ENCODE measurements around the gene KRTAP10-5.

KRTAP10-5 gene

DNA sequence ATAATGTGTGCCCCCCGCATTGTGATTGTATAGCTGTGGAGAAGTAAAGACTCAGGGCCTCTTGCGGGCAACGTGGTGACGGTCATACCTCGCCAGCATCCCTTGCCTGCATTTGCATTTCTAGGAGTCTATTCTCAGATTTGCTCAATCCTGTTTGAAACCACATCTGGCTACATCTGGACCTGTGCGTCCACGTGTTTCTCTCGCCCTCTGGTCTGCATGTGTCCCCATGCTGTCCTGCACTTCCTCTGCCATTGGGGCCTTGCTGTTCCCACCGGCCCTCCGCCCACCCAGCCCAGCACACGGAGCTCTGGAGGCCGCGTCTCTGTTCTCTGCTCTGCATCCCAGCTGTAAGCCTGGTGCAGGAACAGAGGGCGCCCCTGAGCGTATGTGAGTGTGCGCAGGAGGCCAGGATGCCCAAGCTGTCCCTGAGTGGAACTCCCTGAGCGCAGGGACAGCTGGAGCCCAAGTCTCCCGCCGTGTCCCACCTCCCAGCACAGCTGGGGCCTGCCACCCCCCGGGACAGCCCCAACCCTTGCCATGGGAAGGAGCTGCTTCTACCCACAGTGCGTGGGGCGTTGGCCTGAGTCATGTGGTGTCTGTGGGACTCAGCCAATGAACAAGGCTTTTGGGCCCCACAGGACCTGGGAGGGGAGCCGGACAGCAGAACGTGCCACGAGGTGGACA lies 30.7 kb downstream of the KRTAP10-5 start:
- Histone ChIP-seq H3K27me3 (replicated peaks) (peaks cover 7% of the 10 kb centered on the region), H3K36me3 (replicated peaks) (no peaks in the 10 kb centered on the region), H3K27ac (no peak overlapping the region), H3K4me3 (ENCODE audit: low read depth, low read length) (no peak overlapping the region)
- TF ChIP-seq, protein P1, sequence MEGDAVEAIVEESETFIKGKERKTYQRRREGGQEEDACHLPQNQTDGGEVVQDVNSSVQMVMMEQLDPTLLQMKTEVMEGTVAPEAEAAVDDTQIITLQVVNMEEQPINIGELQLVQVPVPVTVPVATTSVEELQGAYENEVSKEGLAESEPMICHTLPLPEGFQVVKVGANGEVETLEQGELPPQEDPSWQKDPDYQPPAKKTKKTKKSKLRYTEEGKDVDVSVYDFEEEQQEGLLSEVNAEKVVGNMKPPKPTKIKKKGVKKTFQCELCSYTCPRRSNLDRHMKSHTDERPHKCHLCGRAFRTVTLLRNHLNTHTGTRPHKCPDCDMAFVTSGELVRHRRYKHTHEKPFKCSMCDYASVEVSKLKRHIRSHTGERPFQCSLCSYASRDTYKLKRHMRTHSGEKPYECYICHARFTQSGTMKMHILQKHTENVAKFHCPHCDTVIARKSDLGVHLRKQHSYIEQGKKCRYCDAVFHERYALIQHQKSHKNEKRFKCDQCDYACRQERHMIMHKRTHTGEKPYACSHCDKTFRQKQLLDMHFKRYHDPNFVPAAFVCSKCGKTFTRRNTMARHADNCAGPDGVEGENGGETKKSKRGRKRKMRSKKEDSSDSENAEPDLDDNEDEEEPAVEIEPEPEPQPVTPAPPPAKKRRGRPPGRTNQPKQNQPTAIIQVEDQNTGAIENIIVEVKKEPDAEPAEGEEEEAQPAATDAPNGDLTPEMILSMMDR (IDR thresholded peaks at IDR 0.05; ENCODE audit: low read depth, low read length, missing control alignments), result no peak
- in situ Hi-C loops (cut with HindIII; ENCODE audit: low pct_ligation_motif_present, low sequenced_read_pairs), result no loop called here
- no peak for DNase-seq

DNA sequence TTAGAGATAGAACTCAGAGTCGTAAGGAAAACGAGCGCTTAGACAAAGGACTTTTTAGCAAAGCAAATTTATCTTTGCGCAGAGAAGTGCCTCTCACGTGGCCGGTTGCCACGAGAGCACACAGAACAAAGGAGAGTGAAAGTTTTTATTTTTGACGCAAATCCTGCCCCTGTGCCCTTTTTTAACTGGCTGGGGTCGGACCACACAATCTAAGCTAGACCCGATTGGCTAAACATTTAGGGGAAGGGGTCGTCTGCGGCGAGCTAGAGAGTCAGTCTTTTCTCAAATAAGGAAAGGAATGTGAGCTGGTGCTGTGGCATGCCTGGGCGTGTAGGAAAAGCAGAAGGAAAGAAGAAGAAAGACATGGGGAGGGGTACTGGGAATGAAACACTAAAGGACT lies 31.5 kb downstream of the KRTAP10-5 start:
- TF ChIP-seq, protein P1 (IDR thresholded peaks at IDR 0.05; ENCODE audit: low read depth, low read length, missing control alignments), result no peak

DNA sequence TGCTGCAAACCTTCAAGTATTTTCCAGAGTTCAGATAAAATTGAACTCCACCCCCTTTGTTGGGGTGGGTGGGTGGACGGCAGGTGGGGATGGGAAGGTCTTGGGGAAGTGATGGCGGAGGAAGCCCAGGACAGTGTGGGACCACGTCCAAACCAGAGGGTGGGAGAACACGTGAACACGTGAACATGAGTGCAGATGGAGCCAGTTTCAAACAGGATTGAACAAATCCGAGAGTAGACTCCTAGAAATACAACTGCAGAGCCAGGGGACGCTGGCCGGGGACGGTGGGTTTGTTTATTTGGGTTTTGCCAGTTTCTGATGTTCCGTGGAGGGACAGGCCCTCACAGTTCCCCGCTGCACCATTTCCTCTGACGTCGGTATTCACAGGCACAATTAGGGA lies 32.0 kb downstream of the KRTAP10-5 start:
- in situ Hi-C loops (cut with HindIII; ENCODE audit: low pct_ligation_motif_present, low sequenced_read_pairs), result no loop called here
- H3K36me3 ChIP-seq (replicated peaks), result no peaks in the 10 kb centered on the region
- no peak overlapping the region for H3K27ac ChIP-seq
- peaks cover 7% of the 10 kb centered on the region for H3K27me3 ChIP-seq (replicated peaks)
- TF ChIP-seq, protein P1 (IDR thresholded peaks at IDR 0.05; ENCODE audit: low read depth, low read length, missing control alignments), result no peak
- DNase-seq, result no peak
- no peak overlapping the region for H3K4me3 ChIP-seq (ENCODE audit: low read depth, low read length)

More for the DNA sequence above, 31.5 kb downstream of the KRTAP10-5 start:
- H3K36me3 ChIP-seq (replicated peaks), result no peaks in the 10 kb centered on the region
- in situ Hi-C loops (cut with HindIII; ENCODE audit: low pct_ligation_motif_present, low sequenced_read_pairs), result no loop called here
- H3K4me3 ChIP-seq (ENCODE audit: low read depth, low read length), result no peak overlapping the region
- no peak for DNase-seq
- H3K27ac ChIP-seq, result no peak overlapping the region
- peaks cover 7% of the 10 kb centered on the region for H3K27me3 ChIP-seq (replicated peaks)

GRCh38 chr21:44547656-44548331 lies 32.6 kb downstream of the KRTAP10-5 start:
- TF ChIP-seq, protein P1 (IDR thresholded peaks at IDR 0.05; ENCODE audit: low read depth, low read length, missing control alignments), result no peak
- H3K27me3 ChIP-seq (replicated peaks), result peaks cover 7% of the 10 kb centered on the region
- no peak for DNase-seq
- no peaks in the 10 kb centered on the region for H3K36me3 ChIP-seq (replicated peaks)
- H3K27ac ChIP-seq, result no peak overlapping the region
- in situ Hi-C loops (cut with HindIII; ENCODE audit: low pct_ligation_motif_present, low sequenced_read_pairs), result no loop called here
- H3K4me3 ChIP-seq (ENCODE audit: low read depth, low read length), result no peak overlapping the region

- Histone ChIP-seq H3K27me3 (replicated peaks) (peaks cover 6% of the 10 kb centered on the region), H3K27ac (no peak overlapping the region), H3K4me3 (ENCODE audit: low read depth, low read length) (no peak overlapping the region), H3K36me3 (replicated peaks) (no peaks in the 10 kb centered on the region)
- DNase-seq, result no peak
- TF ChIP-seq, protein P1 (IDR thresholded peaks at IDR 0.05; ENCODE audit: low read depth, low read length, missing control alignments), result no peak
- in situ Hi-C loops (cut with HindIII; ENCODE audit: low pct_ligation_motif_present, low sequenced_read_pairs), result no loop called here
Measured at GRCh38 chr21:44544566-44544965, 35.8 kb downstream of the KRTAP10-5 start.

All from brain microvascular endothelial cell (primary cell).